Measurements from ENCODE around the gene HDAC4. TPM values are rescaled to one million over a fixed set of nuclear protein-coding genes. Genes with fewer than 3 reads are reported as not detected.

HDAC4 gene
- total and polyA plus RNA-seq, 2 of the 4 experiments (the other 2 are of a cell fraction): 4.1 to 7.2 TPM

DNA sequence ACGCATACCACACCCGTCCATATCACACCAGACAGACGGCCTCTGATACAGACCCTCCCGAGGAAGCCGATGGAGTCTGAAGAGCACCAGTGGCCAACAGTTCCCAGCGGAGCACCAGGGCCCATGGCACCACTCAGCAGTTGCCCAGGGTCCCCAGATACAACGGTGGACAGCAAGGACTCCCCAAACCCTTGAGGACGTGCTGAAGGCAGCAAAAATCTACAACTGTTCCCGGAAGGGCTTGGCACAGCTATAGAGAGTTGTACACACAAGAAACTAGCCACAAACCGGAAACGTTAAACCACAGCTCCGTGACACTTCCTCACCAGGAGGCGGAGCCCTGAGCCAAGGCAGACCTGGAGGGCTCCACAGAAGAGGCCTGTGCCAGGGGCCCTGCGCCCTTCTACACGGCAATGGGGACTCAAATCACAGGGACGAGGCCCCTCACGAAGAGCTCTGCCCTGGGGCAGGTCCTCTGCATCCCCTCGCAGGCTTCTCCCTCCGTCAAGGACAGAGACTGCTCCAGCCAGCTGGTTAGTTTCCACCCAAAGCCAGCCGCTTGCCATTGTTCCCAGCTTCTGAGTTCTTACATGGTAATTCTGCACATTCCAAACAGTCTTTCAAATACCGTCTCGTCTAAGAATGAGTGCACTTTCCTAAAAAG, 133.4 kb downstream of the HDAC4 start:
- H2AK5ac ChIP-seq (ENCODE audit: low read depth, low read length): peak overlapping the region; percentile 91
- ChIA-PET CTCF (interaction anchor here (1.2 kb wide), 2 partner anchors 18 to 21 kb away, joined by 3 to 4 read pairs; no protein-coding TSS in a partner anchor), POLR2A (ENCODE audit: unreplicated experiment) (no interaction called here)
- WGBS, 2 experiments (ENCODE audit: extremely low coverage in 2 of 2, insufficient read length in 1 of 2): 47% methylated on average over 9 of the region's 22 CpGs; no CpG with 5 or more reads in 1 of the 2 experiments
- no peak overlapping the region for H3K4me3 ChIP-seq (ENCODE audit: insufficient read depth, low read depth, low read length)
- peak overlapping the region; percentile 86 for H2BK20ac ChIP-seq (ENCODE audit: low read depth, low read length)
- H3K14ac ChIP-seq (replicated peaks; ENCODE audit: low read depth, low read length): peak overlapping the region; percentile 92
- intact Hi-C loops (cut with micrococcal nuclease) (no loop called here), in situ Hi-C loops (cut with MboI; ENCODE audit: low sequenced_read_pairs) (no loop called here), dilution Hi-C loops (cut with HindIII; ENCODE audit: low sequenced_read_pairs, unreplicated experiment) (no loop called here)
- H3K36me3 ChIP-seq (ENCODE audit: control insufficient read depth, insufficient read depth, low read length): no peaks in the 10 kb centered on the region
- H3K9ac ChIP-seq (ENCODE audit: low read depth, low read length): peak overlapping the region; percentile 37; the same call in 1 of the 2 replicates
- H2BK15ac ChIP-seq (ENCODE audit: low read depth, low read length): peak overlapping the region; percentile 97
- peak overlapping the region; percentile 92 for H2BK120ac ChIP-seq (ENCODE audit: low read depth, low read length)
- peak; percentile 59 for ATAC-seq (ENCODE audit: low read depth)
- peak overlapping the region; percentile 84 to 86 for H4K8ac ChIP-seq (ENCODE audit: low read depth in 2 of 2, low read length in 2 of 2)
- peak overlapping the region; percentile 91 for H3K23ac ChIP-seq (ENCODE audit: low read depth, low read length)
- H3K9me3 ChIP-seq (ENCODE audit: control insufficient read depth, insufficient read depth, low read length): no peaks in the 10 kb centered on the region
- peaks cover 3% of the 10 kb centered on the region; the same call in 1 of the 2 replicates for H4K20me1 ChIP-seq (ENCODE audit: insufficient read depth, low read length)
- peaks cover 48 to 83% of the 10 kb centered on the region in 2 experiments for H3K79me1 ChIP-seq (ENCODE audit: low read depth in 1 of 2, low read length in 2 of 2)
- H4K91ac ChIP-seq (ENCODE audit: insufficient read depth, low read depth, low read length): peak overlapping the region; percentile 91
- H3K4me2 ChIP-seq (ENCODE audit: low read depth, low read length): peak overlapping the region; percentile 18
- H2BK5ac ChIP-seq (ENCODE audit: low read depth, low read length, poor library complexity, severe bottlenecking): peak overlapping the region; percentile 78
- no peaks in the 10 kb centered on the region for H3K27me3 ChIP-seq (ENCODE audit: control insufficient read depth, insufficient read depth, low read length)
- DNase-seq: peak; percentile 80
- H4K5ac ChIP-seq (ENCODE audit: low read depth, low read length): peak overlapping the region; percentile 73
- peak overlapping the region; percentile 56; the same call in 1 of the 2 replicates for H3K56ac ChIP-seq (ENCODE audit: extremely low read depth, insufficient read depth, low read length)
- H3K9me1 ChIP-seq (ENCODE audit: insufficient read depth, low read length): peaks cover 40% of the 10 kb centered on the region
- peak overlapping the region; percentile 85 for H2AK9ac ChIP-seq (replicated peaks; ENCODE audit: low read depth, low read length, poor library complexity)
- TF ChIP-seq, protein P1, sequence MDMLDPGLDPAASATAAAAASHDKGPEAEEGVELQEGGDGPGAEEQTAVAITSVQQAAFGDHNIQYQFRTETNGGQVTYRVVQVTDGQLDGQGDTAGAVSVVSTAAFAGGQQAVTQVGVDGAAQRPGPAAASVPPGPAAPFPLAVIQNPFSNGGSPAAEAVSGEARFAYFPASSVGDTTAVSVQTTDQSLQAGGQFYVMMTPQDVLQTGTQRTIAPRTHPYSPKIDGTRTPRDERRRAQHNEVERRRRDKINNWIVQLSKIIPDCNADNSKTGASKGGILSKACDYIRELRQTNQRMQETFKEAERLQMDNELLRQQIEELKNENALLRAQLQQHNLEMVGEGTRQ (IDR thresholded peaks at IDR 0.05; ENCODE audit: low read depth, low read length): no peak
- TF ChIP-seq SMC3 (IDR thresholded peaks at IDR 0.05; ENCODE audit: low read depth, low read length) (peak; percentile 39), MAFK (IDR thresholded peaks at IDR 0.05; ENCODE audit: low read depth, low read length) (peak; percentile 40; the same call in 1 of the 2 replicates), CHD1 (IDR thresholded peaks at IDR 0.05; ENCODE audit: low read depth, low read length) (no peak), POLR2A (IDR thresholded peaks at IDR 0.05; ENCODE audit: low read depth, low read length) (0 out of 2 replicates have a peak, but pooled peaks have one; percentile 27), RAD21 (IDR thresholded peaks at IDR 0.05; ENCODE audit: low read length) (peak; percentile 65)
- TF ChIP-seq, protein P2, sequence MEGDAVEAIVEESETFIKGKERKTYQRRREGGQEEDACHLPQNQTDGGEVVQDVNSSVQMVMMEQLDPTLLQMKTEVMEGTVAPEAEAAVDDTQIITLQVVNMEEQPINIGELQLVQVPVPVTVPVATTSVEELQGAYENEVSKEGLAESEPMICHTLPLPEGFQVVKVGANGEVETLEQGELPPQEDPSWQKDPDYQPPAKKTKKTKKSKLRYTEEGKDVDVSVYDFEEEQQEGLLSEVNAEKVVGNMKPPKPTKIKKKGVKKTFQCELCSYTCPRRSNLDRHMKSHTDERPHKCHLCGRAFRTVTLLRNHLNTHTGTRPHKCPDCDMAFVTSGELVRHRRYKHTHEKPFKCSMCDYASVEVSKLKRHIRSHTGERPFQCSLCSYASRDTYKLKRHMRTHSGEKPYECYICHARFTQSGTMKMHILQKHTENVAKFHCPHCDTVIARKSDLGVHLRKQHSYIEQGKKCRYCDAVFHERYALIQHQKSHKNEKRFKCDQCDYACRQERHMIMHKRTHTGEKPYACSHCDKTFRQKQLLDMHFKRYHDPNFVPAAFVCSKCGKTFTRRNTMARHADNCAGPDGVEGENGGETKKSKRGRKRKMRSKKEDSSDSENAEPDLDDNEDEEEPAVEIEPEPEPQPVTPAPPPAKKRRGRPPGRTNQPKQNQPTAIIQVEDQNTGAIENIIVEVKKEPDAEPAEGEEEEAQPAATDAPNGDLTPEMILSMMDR (conservative IDR thresholded peaks at IDR 0.05; ENCODE audit: low read depth, low read length): peak; percentile 49
- H2AFZ ChIP-seq (replicated peaks; ENCODE audit: low read length, poor library complexity): peak overlapping the region; percentile 86
- peak overlapping the region; percentile 71 for H3K18ac ChIP-seq (ENCODE audit: low read depth, low read length)
- H3K27ac ChIP-seq (ENCODE audit: insufficient read depth, low read length): peak overlapping the region; percentile 90
- peak overlapping the region; percentile 87 for H3K4ac ChIP-seq (ENCODE audit: low read depth, low read length)
- H3K4me1 ChIP-seq (ENCODE audit: control insufficient read depth, insufficient read depth, low read length): peaks cover 49% of the 10 kb centered on the region
- BruUV-seq (replicated peaks): no TSS peak

Measured in IMR-90 (cell line).